T-helper 1 cell treated with Interleukin-12 subunit alpha and Interleukin-12 subunit beta and Interleukin-4 antibody, amounts not matched to agents 30 μg/mL and 1 μg/mL, for 36 hours (primary cell): ENCODE measurements around the gene TADA2A.
A peak's percentile ranks its signal among the peaks of the same experiment; 100 is the strongest.

ENCODE experiments used
- H3K27ac Mint-ChIP-seq: one replicate; pipeline ENCODE4 v1.8.0; 2021; ENCODE audit warnings: mild to moderate bottlenecking, mixed read lengths
- H3K27me3 Mint-ChIP-seq: one replicate; pipeline ENCODE4 v1.8.0; 2021; ENCODE audit warnings: low read depth, mixed read lengths
- H3K36me3 Mint-ChIP-seq: one replicate; pipeline ENCODE4 v1.8.0; 2021; ENCODE audit warnings: low read depth, mixed read lengths
- H3K4me1 Mint-ChIP-seq: one replicate; pipeline ENCODE4 v1.8.0; 2021; ENCODE audit warnings: low read depth, mixed read lengths
- H3K4me3 Mint-ChIP-seq: one replicate; pipeline ENCODE4 v1.8.0; 2021; ENCODE audit warnings: mild to moderate bottlenecking, moderate library complexity, mixed read lengths
- H3K9me3 Mint-ChIP-seq: one replicate; pipeline ENCODE4 v1.8.0; 2021; ENCODE audit warnings: mixed read lengths

TADA2A gene

DNA sequence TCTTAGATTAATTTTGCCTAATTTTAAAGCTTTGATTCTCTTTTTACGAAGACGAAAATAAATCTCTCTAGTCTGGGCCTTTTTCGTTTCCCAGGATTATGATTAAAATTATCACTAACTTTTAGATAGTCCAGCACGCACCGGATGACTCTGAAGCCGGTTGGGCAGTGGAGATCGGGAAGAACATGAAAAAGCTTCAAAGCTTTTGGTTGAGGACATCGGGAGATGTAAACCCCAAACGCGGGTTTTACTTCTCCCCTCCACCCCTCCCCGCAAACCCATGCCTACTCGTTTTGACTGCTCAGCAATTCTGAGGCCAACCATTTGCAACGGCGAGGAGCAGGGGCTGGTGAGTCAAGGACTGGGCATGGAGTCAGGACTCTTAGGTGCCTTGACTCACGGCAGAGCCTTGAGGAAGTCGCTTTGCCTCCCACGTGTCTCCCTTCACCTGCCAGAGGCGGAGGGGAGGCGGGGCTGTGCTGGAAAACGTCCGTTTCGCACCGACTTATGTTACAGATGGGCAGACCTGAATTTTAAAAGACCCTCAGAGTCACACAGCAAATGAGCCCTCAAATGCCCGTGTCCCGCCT is 82.0 kb downstream of the TADA2A start:
- peaks cover 27% of the 10 kb centered on the region for H3K4me1 Mint-ChIP-seq
- H3K9me3 Mint-ChIP-seq: no peaks in the 10 kb centered on the region
- H3K36me3 Mint-ChIP-seq: peaks cover under 1% of the 10 kb centered on the region
- H3K4me3 Mint-ChIP-seq: peak overlapping the region; percentile 92
- peaks cover 3% of the 10 kb centered on the region for H3K27me3 Mint-ChIP-seq
- H3K27ac Mint-ChIP-seq: peak overlapping the region; percentile 90

DNA sequence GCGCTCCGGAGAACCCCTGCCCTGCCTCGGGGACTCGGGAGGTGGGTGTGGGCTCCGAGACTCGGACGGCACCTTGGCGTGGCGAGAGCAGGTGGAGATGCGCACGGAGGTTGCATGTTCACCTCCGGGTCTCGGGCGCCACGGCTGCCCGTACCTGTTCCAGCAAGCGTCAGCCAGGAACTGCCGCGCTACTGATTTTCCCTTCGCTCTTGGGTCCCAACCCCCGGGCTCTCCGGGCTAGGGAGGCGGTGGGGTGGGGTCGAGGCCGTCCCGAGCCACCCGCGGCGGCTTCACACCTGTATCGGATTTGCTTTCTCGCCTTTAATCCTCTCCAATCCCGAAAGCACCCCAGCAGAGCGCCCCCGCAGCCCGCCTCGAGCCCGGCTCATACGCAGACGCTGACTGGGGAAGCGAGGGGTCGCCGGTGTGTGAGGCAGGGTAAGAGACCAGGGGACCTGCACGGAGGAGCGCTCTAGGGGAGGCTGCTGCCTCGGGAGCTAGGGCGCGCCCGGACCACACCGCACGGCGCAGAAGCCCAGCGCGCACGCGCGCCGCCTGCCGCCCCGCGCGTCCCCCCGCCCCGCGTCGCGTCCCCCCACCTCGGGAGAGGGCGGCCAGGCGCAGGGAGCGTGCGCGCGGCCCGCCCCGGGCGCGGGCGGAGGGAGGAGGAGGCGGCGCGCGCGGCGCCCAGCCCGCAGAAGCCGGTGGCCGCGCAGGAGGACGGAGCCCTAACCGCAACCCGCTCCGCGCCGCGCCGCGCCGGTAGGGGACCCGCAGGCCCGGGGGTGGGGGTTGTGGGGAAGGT is 82.7 kb downstream of the TADA2A start, which contains the start of gene DUSP14:
DUSP14 (plus strand) TSS at position 695 of the 805 bp plus-strand sequence. CDS start 22,382 bp downstream, outside the sequence.
- H3K4me1 Mint-ChIP-seq: peaks cover 24% of the 10 kb centered on the region
- no peaks in the 10 kb centered on the region for H3K9me3 Mint-ChIP-seq
- no peaks in the 10 kb centered on the region for H3K36me3 Mint-ChIP-seq
- peak within 1 kb of the TSS; percentile 92 for H3K4me3 Mint-ChIP-seq
- H3K27ac Mint-ChIP-seq: peak within 1 kb of the TSS; percentile 90
- H3K27me3 Mint-ChIP-seq: peaks cover 3% of the 10 kb centered on the region

DNA sequence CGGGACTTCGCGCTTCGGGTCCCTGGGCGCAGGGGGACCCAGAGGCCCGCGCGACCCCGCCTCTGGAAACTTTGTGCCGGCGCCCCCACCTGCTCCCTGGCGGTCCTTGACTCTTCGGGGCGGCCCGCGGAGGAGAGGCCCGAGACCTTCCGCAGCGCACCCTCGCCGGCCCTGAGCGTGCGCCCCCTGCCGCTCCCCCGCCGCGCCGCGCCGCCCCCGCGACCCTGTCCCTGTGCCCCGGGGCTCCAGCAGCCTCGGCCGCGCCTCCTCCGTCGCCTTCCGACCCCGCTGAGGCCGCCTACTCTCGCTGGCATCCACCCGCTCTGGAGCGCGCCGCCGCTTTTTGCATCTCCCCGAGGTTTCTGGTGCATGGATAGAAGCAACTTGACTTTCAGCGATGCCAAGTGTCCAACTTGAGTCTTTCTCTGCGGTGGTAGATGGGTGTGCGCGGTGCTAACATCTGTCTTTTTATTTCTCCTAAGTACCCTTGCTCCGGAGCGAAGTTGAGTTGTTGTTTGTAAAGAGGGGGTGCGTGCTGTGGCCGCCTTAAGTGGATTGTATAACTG is 83.4 kb downstream of the TADA2A start:
- peaks cover 3% of the 10 kb centered on the region for H3K27me3 Mint-ChIP-seq
- peak overlapping the region; percentile 82 for H3K27ac Mint-ChIP-seq
- peaks cover 24% of the 10 kb centered on the region for H3K4me1 Mint-ChIP-seq
- no peaks in the 10 kb centered on the region for H3K9me3 Mint-ChIP-seq
- H3K4me3 Mint-ChIP-seq: peak overlapping the region; percentile 88
- no peaks in the 10 kb centered on the region for H3K36me3 Mint-ChIP-seq

DNA sequence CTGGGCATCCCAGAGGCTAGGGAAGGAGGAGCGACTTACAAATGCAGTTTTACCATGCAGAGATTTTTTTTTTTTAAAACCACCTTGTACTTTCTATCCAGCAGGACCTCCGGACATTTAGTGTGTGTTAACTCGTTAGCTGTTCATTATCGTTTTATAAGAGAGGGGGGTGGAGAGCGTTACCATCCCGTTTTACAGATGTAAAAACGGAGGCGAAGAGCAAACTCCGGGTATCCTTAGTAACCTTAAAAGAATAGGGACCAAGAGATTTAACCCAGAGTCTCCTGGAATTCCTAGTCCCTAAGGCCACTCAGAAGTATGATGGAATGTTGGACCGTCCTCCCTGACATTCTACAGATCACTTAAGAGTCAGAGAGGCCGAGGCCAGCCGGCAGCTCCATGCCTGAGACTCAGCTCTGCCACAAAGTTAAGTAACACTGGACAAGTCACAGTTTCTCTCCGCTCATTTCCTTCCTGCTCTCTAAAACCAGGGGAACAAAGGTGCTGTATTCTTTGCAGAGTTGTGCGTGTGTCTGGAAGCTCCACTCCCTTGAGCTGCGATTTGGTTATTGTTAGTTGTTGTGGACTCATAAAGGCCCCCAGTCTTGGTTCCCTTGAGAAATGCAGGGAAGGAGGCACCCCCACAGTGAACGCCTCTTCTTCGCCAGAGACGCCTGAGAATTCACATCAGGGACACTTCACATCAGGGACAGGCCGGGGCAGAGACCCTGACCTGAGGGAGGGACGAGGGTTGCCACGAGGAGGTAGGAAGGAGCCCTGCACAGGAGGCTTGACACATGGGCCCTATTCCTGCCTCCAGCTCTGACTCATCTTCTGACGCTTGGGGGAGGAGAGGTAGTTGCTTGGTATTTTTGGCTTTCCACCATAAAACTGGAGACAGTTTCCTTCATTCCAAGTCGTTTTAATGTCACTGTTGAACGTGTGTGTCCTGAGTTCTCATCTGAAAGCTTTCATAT is 84.2 kb downstream of the TADA2A start:
- H3K36me3 Mint-ChIP-seq: no peaks in the 10 kb centered on the region
- peak overlapping the region; percentile 88 for H3K4me3 Mint-ChIP-seq
- peaks cover 3% of the 10 kb centered on the region for H3K27me3 Mint-ChIP-seq
- peak overlapping the region; percentile 82 for H3K27ac Mint-ChIP-seq
- no peaks in the 10 kb centered on the region for H3K9me3 Mint-ChIP-seq
- peaks cover 24% of the 10 kb centered on the region for H3K4me1 Mint-ChIP-seq

DNA sequence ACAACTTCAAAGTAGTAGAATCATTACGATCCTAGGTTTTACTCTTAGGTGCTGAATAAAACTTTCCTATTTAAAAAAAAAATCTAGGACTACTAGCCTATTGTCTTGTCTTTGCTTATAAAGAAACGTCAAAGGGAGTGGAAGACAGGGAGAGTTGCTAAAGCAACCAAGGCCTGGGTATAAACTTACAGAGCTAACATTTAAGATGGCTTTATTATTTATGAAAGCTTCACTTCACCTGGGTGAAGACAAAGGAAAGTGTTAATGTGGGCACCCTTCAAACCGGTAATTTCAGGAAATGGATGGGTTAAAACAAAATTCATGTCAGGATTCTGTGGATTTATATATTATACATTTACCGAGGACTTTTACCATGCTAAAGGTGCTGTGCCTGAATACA is 85.5 kb downstream of the TADA2A start:
- Mint-ChIP-seq H3K4me3 (no peak overlapping the region), H3K9me3 (no peaks in the 10 kb centered on the region), H3K36me3 (no peaks in the 10 kb centered on the region), H3K4me1 (peaks cover 24% of the 10 kb centered on the region), H3K27me3 (peaks cover 3% of the 10 kb centered on the region), H3K27ac (no peak overlapping the region)

DNA sequence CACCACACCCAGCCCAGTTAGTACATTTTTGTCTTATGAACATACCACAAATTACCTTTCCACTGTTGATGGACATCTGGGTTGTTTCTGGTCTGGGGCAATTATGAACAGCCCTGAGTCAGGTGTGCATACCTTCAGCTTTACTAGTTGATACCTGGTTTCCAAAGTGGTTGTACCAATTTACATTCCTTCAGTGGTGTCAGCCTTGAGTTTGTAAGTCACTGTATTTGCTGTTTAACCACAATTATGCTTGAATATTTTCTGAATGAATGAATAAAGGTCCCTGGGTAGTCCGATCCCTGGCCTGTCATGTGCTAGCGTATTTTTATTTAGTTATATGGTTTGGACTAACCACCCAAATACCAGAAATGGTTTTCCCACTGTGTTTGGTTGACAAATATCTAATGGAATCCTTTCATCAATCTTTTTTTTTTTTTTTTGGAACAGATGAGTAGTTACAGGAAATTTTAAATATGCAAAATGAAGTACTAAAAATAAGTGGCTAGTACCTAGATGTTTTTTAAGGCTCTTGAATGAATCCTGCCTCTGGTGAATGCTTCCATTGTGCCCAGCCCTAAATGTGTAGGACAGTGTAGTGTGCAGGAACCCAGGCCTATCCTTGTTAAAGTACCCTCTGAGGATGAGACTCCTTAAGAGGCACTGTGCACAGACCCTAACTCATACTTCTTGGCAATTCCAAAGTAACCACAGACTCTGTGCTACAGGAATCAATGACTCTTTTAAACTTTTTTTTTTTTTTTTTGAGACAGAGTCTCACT is 86.8 kb downstream of the TADA2A start:
- Mint-ChIP-seq H3K36me3 (no peaks in the 10 kb centered on the region), H3K4me3 (no peak overlapping the region), H3K9me3 (no peaks in the 10 kb centered on the region), H3K4me1 (peaks cover 19% of the 10 kb centered on the region), H3K27ac (no peak overlapping the region), H3K27me3 (peaks cover 3% of the 10 kb centered on the region)

DNA sequence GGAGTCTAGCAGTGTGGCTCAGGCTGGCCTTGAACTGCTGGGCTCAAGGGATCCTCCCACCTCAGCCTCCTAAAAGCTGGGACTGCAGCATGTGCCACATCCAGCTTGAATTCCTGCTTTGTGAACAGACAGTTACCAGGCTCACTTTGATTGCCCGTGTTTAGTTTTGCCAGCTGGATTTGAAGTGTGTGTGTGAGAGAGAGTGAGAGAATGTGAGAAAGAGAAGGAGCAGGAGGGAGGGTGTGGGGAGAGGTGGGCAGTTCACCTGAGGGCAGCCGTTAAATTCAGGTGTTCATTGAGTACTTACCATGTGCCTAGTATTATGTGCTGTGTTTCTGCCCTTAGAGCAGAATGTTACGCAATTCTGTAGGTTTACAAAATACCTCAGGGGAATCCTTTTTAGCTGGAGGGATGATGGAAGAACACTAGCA is 87.7 kb downstream of the TADA2A start:
- Mint-ChIP-seq H3K27ac (no peak overlapping the region), H3K4me1 (peaks cover 14% of the 10 kb centered on the region), H3K4me3 (no peak overlapping the region), H3K27me3 (peaks cover 3% of the 10 kb centered on the region), H3K36me3 (no peaks in the 10 kb centered on the region), H3K9me3 (no peaks in the 10 kb centered on the region)

DNA sequence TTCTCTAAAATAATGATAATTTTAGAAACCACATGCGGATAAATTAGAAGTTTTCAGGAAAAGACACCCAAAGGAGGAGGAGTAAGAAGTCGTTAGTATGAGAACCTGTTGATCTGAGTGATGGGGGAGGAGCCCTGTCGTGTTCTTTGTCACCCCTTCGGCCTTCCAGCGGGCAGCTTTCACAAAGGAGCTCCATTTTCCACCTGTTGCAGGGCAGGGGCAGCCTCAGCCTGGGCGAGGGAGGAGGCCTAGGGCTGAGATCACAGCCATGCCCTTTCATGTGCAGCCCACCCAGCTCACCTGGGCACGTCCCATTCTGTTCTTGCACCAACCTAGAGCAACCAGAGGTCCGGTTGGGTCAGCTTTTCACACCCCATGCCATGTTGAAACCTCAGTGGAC is 88.3 kb downstream of the TADA2A start:
- Mint-ChIP-seq H3K27me3 (peaks cover 3% of the 10 kb centered on the region), H3K36me3 (no peaks in the 10 kb centered on the region), H3K4me1 (peaks cover 14% of the 10 kb centered on the region), H3K9me3 (no peaks in the 10 kb centered on the region), H3K27ac (no peak overlapping the region), H3K4me3 (no peak overlapping the region)

DNA sequence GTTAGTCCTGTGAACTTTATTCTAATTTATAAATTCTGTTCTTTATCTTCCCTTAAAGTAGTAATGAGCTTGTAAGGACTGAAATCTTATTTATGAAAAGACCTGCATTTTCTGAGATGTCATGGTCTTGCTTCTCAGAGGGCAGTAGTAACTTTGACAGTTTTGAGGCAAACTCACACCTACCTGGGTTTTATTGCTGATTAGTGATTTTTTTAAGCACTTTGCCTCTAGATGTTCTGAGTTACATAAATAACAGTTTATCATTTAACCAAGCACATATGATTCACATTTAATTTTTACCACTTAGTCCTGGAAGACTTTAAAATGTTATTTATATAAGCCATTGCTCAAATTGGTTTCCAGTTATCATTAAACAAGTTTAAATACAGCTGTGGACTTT is 93.7 kb downstream of the TADA2A start:
- H3K27me3 Mint-ChIP-seq: no peaks in the 10 kb centered on the region
- H3K4me1 Mint-ChIP-seq: no peaks in the 10 kb centered on the region
- no peaks in the 10 kb centered on the region for H3K36me3 Mint-ChIP-seq
- H3K9me3 Mint-ChIP-seq: no peaks in the 10 kb centered on the region
- no peak overlapping the region for H3K4me3 Mint-ChIP-seq
- no peak overlapping the region for H3K27ac Mint-ChIP-seq

DNA sequence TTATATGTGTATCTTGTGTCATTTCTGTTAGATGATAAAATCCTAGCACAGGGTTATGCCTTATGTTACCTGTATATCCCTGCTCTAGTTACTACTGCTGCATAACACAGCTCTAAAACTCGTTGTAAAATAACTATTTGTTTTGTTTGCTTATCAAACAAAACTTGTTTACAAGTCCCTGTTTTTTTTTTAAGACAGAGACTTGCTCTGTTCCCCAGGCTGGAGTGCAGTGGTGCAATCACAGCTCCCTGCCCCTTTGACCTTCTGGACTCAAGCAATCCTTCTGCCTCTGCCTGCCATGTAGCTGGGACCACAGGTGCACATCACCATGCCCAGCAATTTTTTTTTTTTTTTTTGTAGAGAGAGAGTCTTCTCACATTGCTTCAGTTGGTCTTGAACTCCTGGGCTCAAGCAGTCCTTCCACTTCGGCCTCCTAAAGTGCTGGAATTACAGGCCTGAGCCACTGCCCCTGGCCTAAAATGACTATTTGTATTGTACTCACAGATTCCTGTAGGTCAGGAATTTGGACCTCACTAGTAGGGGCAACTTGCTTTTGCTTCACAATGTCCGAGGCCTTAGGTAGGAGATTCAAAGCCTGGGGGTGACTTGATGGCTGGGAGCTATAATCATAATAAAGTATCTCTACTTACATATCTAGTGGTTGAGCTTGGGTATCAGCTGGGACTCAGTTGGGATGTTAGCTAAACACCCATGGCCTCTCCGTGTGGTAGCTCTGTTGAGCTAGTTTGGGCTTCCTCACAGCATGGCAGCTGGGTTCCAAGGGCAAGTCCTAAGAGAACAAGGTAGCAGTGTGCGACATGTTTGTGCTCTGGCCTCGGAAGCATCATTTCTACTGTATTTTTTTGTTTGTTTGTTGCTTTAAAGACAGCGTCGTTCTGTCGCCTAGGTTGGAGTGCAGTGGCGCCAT is 95.6 kb downstream of the TADA2A start:
- Mint-ChIP-seq H3K4me3 (no peak overlapping the region), H3K27me3 (no peaks in the 10 kb centered on the region), H3K27ac (no peak overlapping the region), H3K4me1 (peaks cover 2% of the 10 kb centered on the region), H3K36me3 (no peaks in the 10 kb centered on the region), H3K9me3 (no peaks in the 10 kb centered on the region)

DNA sequence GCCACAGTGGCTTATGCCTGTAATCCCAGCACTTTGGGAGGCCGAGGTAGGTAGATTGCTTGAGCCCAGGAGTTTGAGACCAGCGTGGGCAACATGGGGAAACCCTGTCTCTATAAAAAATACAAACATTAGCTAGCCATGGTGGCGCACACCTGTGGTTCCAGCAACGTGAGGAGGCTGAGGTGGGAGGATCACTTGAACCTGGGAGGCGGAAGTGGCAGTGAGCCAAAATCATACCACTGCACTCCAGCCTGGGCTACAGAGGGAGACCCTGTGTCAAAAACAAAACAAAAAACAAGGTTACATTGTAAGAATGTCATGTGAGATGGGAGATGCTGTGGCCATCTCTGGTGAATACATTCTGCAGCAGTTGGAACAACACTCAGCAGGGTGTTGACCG is 96.5 kb downstream of the TADA2A start:
- H3K4me1 Mint-ChIP-seq: peaks cover 2% of the 10 kb centered on the region
- H3K9me3 Mint-ChIP-seq: no peaks in the 10 kb centered on the region
- no peaks in the 10 kb centered on the region for H3K36me3 Mint-ChIP-seq
- H3K4me3 Mint-ChIP-seq: no peak overlapping the region
- H3K27me3 Mint-ChIP-seq: no peaks in the 10 kb centered on the region
- no peak overlapping the region for H3K27ac Mint-ChIP-seq

DNA sequence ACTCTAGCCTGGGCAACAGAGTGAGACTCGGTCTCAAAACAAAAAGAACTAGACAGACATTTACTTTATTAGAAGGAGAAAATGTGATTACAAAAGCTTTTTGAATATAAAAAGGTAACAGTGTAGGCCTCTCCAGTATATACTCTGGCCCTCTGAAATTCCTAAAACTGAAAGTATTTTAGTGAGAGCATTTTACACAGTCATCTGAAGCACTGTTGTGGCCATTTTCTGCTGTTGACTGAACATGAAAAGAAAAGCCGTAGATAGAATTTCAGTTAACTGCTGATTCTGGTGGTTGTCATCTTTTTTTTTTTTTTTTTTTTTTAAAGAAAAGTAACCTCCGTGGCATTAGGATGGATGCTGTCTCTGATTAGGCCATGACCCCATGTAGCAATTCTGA is 98.6 kb downstream of the TADA2A start:
- Mint-ChIP-seq H3K4me1 (peaks cover 2% of the 10 kb centered on the region), H3K36me3 (no peaks in the 10 kb centered on the region), H3K27ac (peak overlapping the region; percentile 15), H3K27me3 (no peaks in the 10 kb centered on the region), H3K9me3 (no peaks in the 10 kb centered on the region), H3K4me3 (no peak overlapping the region)

DNA sequence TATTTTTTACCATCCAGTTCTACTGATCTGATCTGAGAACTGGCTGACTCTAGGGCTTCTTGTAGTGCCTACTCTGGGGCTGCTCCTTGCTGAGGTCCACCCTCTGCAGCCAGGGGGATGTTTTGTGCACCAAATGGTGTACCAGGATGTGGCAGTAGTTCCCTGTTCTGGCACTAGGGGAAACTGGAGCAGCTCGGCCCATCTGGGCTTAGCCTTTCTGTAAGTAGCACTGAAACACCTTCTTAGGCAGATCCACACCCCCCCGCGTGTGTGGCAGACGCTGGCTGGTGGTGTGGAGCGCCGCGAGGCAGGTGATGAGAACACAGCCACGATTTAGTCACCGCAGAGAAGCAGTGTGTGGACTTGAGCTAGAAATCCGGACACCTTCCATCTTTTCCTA is 100.0 kb downstream of the TADA2A start:
- no peaks in the 10 kb centered on the region for H3K36me3 Mint-ChIP-seq

More for the DNA sequence above, 100.0 kb downstream of the TADA2A start:
- no peak overlapping the region for H3K27ac Mint-ChIP-seq
- no peaks in the 10 kb centered on the region for H3K9me3 Mint-ChIP-seq
- no peak overlapping the region for H3K4me3 Mint-ChIP-seq
- peaks cover 2% of the 10 kb centered on the region for H3K4me1 Mint-ChIP-seq
- no peaks in the 10 kb centered on the region for H3K27me3 Mint-ChIP-seq
